Cerebellar nuclear complex (tissue), 1 donor: Measurements from ENCODE around the gene CHMP4B.

Experiments used
- DNase-seq, 2 experiments: peaks; one replicate each; lab custom pipeline; 2025; lab: John Stamatoyannopoulos, UW

Gene CHMP4B

GRCh38 chr20:33897313-33897912, 86.3 kb downstream of the CHMP4B start:
- DNase-seq, result no peak

- DNase-seq, result no peak
Observed at GRCh38 chr20:33899106-33899505, 88.0 kb downstream of the CHMP4B start.

- no peak for DNase-seq
Observed at GRCh38 chr20:33900521-33901131, 89.5 kb downstream of the CHMP4B start.

GRCh38 chr20:33901132-33901523, 90.0 kb downstream of the CHMP4B start:
- DNase-seq, result no peak

GRCh38 chr20:33902011-33902410, 90.9 kb downstream of the CHMP4B start:
- no peak for DNase-seq
